Activated CD4-positive, alpha-beta T cell treated with anti-CD3 and anti-CD28 coated beads, Interleukin-10, Interleukin-2, amounts not matched to agents 100 ng/mL and 50 ng/mL, durations not matched to agents 16 hours and 8 hours (primary cell): ENCODE measurements around the gene MALRD1.

Source experiments
- DNase-seq: peaks from one replicate; pipeline ENCODE4 v3.0.0-alpha.2; 2020

The MALRD1 gene

DNA sequence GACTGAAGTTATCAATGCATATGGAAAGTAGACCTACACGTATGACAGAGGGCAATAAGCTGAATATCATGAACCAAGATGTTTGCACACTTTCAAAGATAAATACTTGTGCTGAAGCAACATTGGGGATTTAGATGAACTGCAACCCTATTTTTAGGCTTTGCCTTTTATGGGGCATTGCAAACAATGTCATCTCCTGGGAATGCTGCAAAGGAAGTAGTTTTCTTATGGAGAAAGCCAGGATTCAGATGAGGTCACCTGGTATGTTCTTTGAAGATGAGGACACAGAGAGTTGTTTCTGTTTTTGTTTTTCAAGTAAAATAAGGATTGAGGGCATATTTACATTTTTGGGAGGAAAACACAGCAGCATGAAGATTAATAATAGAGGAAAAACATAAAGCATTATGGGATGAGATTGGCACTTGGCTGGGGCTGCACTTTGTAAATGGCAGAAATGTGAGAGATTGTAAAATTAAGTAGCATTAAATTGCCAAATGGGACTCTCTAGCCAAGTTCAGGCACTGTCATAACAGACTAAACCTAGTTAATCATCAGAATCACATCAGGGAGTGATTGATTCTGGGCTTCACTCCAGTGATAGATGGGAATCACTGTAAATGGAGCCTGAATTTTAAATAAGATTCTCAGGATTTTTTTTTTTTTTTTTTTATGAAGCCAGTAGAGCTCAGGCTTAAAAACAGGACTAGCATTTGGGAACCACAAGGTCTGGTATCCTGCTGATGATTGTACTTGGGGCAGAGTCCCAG lies 63.1 kb downstream of the MALRD1 start:
- no peak for DNase-seq

GRCh38 chr10:19117438-19117837 lies 68.8 kb downstream of the MALRD1 start:
- no peak for DNase-seq

DNA sequence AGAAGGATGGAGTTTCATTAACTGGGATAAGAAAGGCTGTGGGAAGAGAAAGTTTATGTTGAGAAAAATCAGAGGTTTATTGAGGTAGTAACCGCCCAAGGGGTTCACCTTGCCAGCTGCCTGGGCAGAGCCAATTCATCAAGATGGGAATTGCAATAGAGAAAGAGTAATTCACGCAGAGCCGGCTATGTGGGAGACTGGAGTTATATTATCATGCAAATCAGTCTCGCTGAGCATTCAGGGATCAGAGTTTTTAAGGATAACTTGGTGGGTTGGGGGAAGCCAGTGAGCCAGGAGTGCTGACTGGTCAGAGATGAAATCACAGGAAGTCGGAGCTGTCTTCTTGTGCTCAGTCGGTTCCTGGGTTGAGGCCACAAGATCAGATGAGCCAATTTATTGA lies 70.6 kb downstream of the MALRD1 start:
- no peak for DNase-seq

GRCh38 chr10:19120381-19120908 lies 71.8 kb downstream of the MALRD1 start:
- no peak for DNase-seq

- no peak for DNase-seq
These were observed 85.4 kb downstream of the MALRD1 start for GRCh38 chr10:19133992-19134391.

- no peak for DNase-seq
These were observed 94.4 kb downstream of the MALRD1 start for GRCh38 chr10:19142967-19143366.

DNA sequence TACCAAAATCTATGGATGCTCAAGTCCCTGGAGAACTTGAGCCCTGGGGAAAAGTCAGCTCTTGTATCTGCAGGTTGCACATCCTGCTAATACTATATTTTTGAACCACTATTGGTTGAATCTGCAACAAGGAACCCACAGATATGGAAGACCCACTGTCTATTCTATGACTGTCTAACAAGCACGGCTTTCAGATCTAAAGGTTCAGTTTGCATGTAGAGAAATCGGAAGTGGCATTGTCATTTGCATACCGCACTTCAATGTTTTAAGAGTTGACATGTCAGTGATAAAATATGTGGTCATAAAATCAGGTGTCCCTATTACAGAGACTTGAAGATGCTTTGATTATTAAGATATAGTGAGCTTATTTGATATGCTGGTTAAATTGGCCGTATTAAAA lies 95.6 kb downstream of the MALRD1 start:
- DNase-seq = no peak

- DNase-seq = no peak
These were observed 105.8 kb downstream of the MALRD1 start for GRCh38 chr10:19154375-19154774.

DNA sequence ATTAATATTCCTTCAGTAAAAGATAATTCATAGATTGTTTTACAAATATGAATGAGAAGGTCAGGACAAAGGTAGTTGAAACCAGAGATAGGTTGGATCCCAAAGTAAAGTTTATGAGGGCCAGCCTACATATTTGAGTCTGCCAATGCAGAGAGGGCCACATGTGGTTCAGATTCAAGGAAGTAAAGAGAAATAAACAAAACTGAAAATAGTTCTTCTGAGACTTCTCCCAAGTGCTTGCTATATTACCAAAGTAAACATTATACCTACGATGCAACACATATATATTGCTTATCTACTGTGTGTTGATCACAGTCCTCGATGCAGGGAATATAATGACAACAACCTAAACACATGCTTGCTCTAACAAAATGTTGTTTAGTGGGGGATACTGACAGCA lies 109.8 kb downstream of the MALRD1 start:
- no peak for DNase-seq

DNA sequence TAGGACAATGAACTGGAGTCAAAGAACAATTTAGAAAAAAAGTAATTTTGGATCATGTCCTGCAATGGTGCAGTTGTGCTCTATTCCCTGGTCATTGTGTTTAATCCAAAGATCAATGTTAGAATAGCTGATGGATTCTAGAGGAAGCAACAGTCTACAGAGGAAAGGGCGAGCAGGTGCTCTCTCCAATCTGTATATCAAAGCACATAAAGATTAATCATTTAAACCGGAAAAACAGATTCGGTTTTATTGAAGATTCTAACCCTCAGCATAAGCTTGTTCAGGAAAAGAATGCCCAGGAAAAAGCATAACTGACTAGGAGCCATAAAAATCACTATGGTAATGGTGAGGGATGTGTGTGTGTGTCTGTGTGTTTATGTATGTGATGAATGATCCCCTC lies 110.3 kb downstream of the MALRD1 start:
- DNase-seq = no peak

DNA sequence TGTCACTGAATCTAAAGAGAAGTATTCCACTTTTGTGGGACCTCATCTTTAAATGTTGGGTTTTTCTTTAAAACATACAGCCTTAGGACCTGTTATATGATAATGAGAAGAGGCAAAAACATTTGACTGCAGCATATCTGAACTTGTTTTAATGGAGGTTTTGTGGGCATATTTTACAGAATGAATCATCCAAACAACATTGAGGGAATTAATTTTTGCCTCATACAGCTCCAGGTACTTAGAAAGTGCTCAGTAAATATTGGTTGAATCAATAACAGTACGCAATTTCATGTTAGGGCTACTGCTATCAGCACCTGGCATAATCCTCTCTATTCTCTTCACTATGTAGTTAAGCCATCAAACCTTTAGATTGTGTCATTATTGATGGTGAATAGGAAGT lies 115.9 kb downstream of the MALRD1 start:
- no peak for DNase-seq

DNA sequence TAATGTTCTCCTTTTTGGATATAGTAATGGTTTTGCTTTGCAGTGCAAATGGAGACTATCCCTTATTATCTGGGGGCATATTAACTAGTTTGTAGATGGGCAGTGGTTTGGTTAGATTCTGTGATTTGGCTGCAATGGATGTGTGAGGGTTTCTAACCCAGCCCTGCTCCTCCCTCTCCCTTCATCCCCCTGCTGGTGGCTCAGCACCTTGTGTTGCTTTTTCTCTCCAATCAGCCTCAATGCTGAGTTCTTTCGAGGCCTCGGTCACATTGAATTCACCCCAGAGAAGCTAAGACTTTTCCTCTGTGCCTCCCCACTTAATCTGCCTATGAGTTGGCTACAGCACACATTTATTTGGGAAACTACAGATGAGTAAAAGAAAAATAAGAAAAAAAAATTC lies 120.0 kb downstream of the MALRD1 start:
- DNase-seq = no peak

DNA sequence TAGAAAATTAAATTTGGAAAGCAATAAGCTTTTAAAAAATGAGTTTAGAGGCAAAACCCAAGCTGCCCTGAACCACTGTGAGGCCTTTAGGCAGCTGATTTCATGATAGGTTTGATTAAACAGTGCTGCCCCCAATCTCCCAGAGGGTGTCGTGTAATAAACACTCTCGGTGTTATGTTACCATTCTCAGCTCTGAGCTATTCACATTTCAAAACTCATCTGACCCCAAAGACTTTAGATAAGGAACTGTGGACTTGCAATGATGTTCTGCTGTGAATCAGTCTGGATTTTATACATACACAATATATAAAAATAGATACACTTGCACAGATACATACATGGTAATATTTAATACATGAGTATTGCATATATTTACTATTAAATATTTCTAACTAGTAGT lies 120.4 kb downstream of the MALRD1 start:
- no peak for DNase-seq

- no peak for DNase-seq
These were observed 121.1 kb downstream of the MALRD1 start for GRCh38 chr10:19169684-19170083.

- DNase-seq = no peak
These were observed 130.1 kb downstream of the MALRD1 start for GRCh38 chr10:19178675-19179074.

DNA sequence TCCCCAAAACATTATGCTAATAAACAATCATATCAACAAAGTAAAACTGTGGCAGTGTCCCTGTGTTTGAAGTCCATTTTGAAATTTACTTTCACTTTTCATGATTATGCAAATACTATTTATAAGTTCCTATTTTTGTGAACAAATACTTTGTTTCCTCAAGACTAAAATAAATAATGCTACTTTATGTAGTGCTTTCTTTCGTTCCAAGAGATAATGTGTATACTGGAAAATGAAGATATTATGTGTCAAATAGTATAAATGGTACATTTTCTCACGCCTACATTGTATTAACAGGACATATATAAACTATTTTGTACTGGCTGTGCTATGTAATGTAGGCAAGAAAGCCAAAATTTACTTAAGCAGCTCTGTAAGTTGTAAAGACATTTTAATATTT lies 136.3 kb downstream of the MALRD1 start:
- no peak for DNase-seq

- DNase-seq = no peak
These were observed 146.3 kb downstream of the MALRD1 start for GRCh38 chr10:19194866-19195265.

DNA sequence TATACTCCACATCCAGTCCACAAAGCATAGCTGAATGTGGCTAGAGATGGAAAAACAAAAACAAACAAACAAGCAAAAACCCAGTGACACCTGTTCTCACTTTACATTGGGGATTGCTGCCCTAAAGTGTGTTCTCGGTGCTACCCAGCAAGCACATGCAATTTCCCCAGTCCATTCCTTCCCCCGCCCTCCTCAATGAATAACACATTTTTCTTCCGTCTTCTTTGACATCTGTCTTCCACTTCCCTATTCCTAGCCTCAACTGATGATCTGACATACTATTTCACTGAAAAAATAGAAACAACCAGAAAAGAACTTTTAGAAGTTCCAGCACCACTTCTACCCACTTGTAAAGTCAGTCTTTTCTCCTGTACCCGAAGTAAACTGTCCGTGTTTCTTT lies 147.1 kb downstream of the MALRD1 start:
- no peak for DNase-seq

- DNase-seq = no peak
These were observed 151.6 kb downstream of the MALRD1 start for GRCh38 chr10:19200211-19200610.

- DNase-seq = no peak
These were observed 155.8 kb downstream of the MALRD1 start for GRCh38 chr10:19204246-19204917.

- DNase-seq = no peak
These were observed 160.7 kb downstream of the MALRD1 start for GRCh38 chr10:19209319-19209718.

GRCh38 chr10:19212590-19212989 lies 164.0 kb downstream of the MALRD1 start:
- no peak for DNase-seq

DNA sequence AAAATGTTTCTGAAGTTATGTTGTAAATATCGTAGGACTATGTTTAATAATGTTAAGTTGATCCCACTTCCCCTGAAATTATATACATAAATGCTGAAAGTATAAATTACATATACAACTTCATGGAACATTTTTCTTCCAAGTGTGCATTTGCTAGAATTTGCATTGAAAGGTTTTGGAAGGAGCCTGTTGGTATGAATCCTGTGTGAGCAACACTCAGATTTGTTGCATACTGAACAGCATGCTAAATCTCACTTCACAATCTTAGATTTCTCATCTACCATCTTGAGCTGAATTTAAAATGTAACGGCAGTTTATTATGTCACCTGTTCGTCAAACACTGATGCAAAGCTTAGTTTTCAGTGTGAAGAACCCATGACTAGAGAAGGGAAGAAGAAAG lies 172.6 kb downstream of the MALRD1 start:
- no peak for DNase-seq

- DNase-seq = no peak
These were observed 177.4 kb downstream of the MALRD1 start for GRCh38 chr10:19226025-19226424.

- DNase-seq = no peak
These were observed 182.4 kb downstream of the MALRD1 start for GRCh38 chr10:19231034-19231433.
